Peyer's patch (tissue), 4 donors: ENCODE data around the gene THAP3.

ENCODE experiments used
- CTCF ChIP-seq, 6 experiments: fragments of 450-650 bp in 4 of 6; fragments of 200-600 bp in 2 of 6; sonication (generic) in 1 of 6; IDR thresholded peaks; one replicate each; pipeline ENCODE4 v1.5.1; 2017 to 2019; ENCODE audit warnings: antibody characterized with exemption in 6 of 6, mild to moderate bottlenecking in 3 of 6, moderate library complexity in 1 of 6
- POLR2A ChIP-seq, 2 donors: fragments of 450-650 bp; IDR thresholded peaks; one replicate each; pipeline ENCODE4 v1.5.1; 2017; ENCODE audit warnings: antibody characterized with exemption in 2 of 2, mild to moderate bottlenecking in 2 of 2, moderate library complexity in 2 of 2

- TF ChIP-seq POLR2A (IDR thresholded peaks at IDR 0.05) (no peak), CTCF (IDR thresholded peaks at IDR 0.05) (no peak)
Measured at GRCh38 chr1:6614929-6615785, 9.5 kb upstream of the THAP3 start.
